Gastrocnemius medialis (tissue), 4 donors: ENCODE measurements around the gene NAP1L4. TPM values are rescaled to one million over a fixed set of nuclear protein-coding genes. Genes with fewer than 3 reads are reported as not detected.

Experiments used
- ATAC-seq, 2 donors: fragments of 150-250 bp; one replicate each; pipeline ENCODE4 v1.9.1; 2016
- DNase-seq, 2 donors: peaks; one replicate each; pipeline ENCODE4 v3.0.0-alpha.2; 2019
- H3K27ac ChIP-seq, 4 donors: fragments of 200-600 bp; sonication (generic); 1 replicate in 1 of 4; 2 replicates in 3 of 4; pipeline ENCODE4 v1.5.1; 2016 to 2018; ENCODE audit warnings: mild to moderate bottlenecking in 2 of 4, moderate library complexity in 1 of 4
- H3K27me3 ChIP-seq, 3 donors: fragments of 200-600 bp; sonication (generic) in 2 of 3; 1 replicate in 1 of 3; 2 replicates in 2 of 3; pipeline versions ENCODE4 v1.5.1 to v1.6.0; 2016 to 2019; ENCODE audit warnings: mild to moderate bottlenecking in 1 of 3, moderate library complexity in 1 of 3
- H3K36me3 ChIP-seq, 2 donors: fragments of 200-600 bp; sonication (generic) in 1 of 2; one replicate each; pipeline ENCODE4 v1.5.1; 2017 to 2018
- H3K4me1 ChIP-seq, 2 donors: fragments of 200-600 bp; sonication (generic) in 1 of 2; one replicate each; pipeline ENCODE4 v1.5.1; 2016 to 2017; ENCODE audit warnings: mild to moderate bottlenecking in 2 of 2
- H3K4me3 ChIP-seq, 4 donors: fragments of 200-600 bp; sonication (generic) in 3 of 4; 1 replicate in 1 of 4; 2 replicates in 3 of 4; pipeline ENCODE4 v1.5.1; 2016 to 2019; ENCODE audit warnings: mild to moderate bottlenecking in 2 of 4
- H3K9me3 ChIP-seq, 3 donors: fragments of 200-600 bp; sonication (generic) in 2 of 3; 1 replicate in 1 of 3; 2 replicates in 2 of 3; pipeline ENCODE4 v1.5.1; 2016 to 2019
- CTCF ChIP-seq, 5 experiments: fragments of 450-650 bp in 3 of 5; fragments of 200-600 bp in 2 of 5; sonication (generic) in 2 of 5; IDR thresholded peaks in 4 of 5; conservative IDR thresholded peaks in 1 of 5; 1 replicate in 4 of 5; 2 replicates in 1 of 5; pipeline ENCODE4 v1.5.1; 2016 to 2019; ENCODE audit warnings: antibody characterized with exemption in 5 of 5, mild to moderate bottlenecking in 3 of 5, moderate library complexity in 3 of 5
- POLR2A ChIP-seq, 2 donors: fragments of 450-650 bp; IDR thresholded peaks; one replicate each; pipeline ENCODE4 v1.6.1; 2017; ENCODE audit warnings: antibody characterized with exemption in 2 of 2, mild to moderate bottlenecking in 2 of 2, moderate library complexity in 2 of 2
- in situ Hi-C, 4 donors: fragments of 200-750 bp; cut with MboI; loops; one replicate each; pipeline versions ENCODE4 v1.15.0 to v1.8.0; 2017; ENCODE audit warnings: low sequenced_read_pairs in 4 of 4
- intact Hi-C: fragments of 100-400 bp; cut with DNase I; formaldehyde crosslinking; loops from one replicate; pipeline ENCODE4 v1.15.1; 2023; ENCODE audit warnings: low total_unique reads
- total RNA-seq, 4 donors: library from RNA; depleted of rRNA; stranded (reverse); fragments of >200 nt; gene quantifications; one replicate each; pipeline versions ENCODE4 v1.1.0 to v1.2.3, GENCODE V29; 2016

The NAP1L4 gene
- total RNA-seq, 4 donors from 2014 or later = 86.4 to 123 (median 111) TPM

DNA sequence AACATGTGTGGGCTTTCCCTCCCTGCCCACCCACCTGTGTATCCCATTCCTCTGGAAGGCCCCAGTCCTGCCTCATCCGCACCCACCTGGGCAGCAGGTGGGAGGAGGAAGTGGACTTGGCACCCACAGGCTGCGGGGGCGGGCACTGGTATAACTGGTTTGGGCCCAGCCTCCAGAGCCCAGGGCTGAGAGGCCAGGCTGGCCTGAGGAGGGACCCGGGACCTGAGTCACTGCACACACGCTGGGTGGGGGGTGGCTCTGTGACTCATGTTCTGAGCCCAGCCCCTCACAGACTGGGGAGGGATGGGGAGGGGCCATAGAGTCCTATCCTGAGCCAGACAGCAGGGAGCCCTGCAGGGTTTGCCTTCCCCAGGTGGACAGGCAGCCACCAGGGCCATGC lies 79.6 kb downstream of the NAP1L4 start:
- ATAC-seq = no peak
- H3K27ac ChIP-seq = no peak overlapping the region
- no peak for TF ChIP-seq CTCF (IDR thresholded peaks at IDR 0.05 in 4 of 5, conservative IDR thresholded peaks at IDR 0.05 in 1 of 5)
- TF ChIP-seq POLR2A (IDR thresholded peaks at IDR 0.05) = no peak
- H3K4me1 ChIP-seq = no peaks in the 10 kb centered on the region
- DNase-seq = no peak
- no peaks in the 10 kb centered on the region for H3K9me3 ChIP-seq
- in situ Hi-C loops = no loop called here
- no peak overlapping the region for H3K4me3 ChIP-seq
- no peaks in the 10 kb centered on the region for H3K36me3 ChIP-seq
- peaks cover 10 to 20% (median 19%) of the 10 kb centered on the region in 3 donors for H3K27me3 ChIP-seq
- intact Hi-C loops = no loop called here

GRCh38 chr11:2911785-2912391 lies 80.2 kb downstream of the NAP1L4 start:
- no peaks in the 10 kb centered on the region for H3K4me1 ChIP-seq
- H3K27me3 ChIP-seq = peaks cover 10 to 24% (median 23%) of the 10 kb centered on the region in 3 donors
- intact Hi-C loops (no loop called here), in situ Hi-C loops (no loop called here)
- DNase-seq (no peak), ATAC-seq (no peak)
- H3K27ac ChIP-seq = no peak overlapping the region
- H3K4me3 ChIP-seq = no peak overlapping the region
- H3K36me3 ChIP-seq = no peaks in the 10 kb centered on the region
- TF ChIP-seq POLR2A (IDR thresholded peaks at IDR 0.05) (no peak), CTCF (IDR thresholded peaks at IDR 0.05 in 4 of 5, conservative IDR thresholded peaks at IDR 0.05 in 1 of 5) (no peak)
- H3K9me3 ChIP-seq = no peaks in the 10 kb centered on the region

DNA sequence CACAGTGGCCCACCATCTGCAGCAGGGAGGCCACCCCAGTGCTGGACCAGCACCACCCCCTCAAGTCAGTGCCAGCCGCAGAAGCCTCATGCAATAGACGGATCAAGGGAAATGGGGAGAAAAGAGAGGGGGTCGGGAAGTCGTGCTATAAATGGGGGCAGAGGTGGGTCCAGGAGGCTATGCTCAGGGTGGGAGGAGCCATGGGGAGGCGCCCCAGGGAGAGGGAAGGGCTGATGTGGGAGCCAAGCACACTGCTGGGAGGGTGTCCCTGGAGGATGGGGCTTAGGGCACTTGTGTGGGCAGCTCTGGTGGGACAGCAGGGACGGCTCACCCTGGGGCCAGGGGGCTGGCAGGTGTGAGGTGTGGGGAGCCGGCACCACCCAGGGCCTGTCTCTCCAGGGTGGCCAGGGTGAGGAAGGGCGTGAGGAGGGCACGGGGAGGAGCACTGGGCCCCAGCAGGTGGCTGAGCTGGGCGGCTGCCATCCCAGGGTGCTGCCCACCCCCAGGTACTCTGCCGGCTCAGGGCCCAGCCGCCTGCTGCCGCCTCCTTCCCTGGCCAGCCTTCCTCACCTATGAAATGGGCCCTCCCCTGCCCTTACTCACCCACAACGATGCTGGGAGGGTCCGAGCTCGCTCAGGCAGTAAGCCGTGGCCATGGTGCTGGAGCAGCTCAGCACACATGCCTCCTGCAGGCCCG lies 80.9 kb downstream of the NAP1L4 start:
- Histone ChIP-seq H3K4me1 (no peaks in the 10 kb centered on the region), H3K27ac (no peak overlapping the region), H3K4me3 (no peak overlapping the region), H3K36me3 (no peaks in the 10 kb centered on the region), H3K27me3 (peaks cover 10 to 24% (median 23%) of the 10 kb centered on the region in 3 donors), H3K9me3 (no peaks in the 10 kb centered on the region)
- intact Hi-C loops = no loop called here
- TF ChIP-seq POLR2A (IDR thresholded peaks at IDR 0.05) (no peak), CTCF (IDR thresholded peaks at IDR 0.05 in 4 of 5, conservative IDR thresholded peaks at IDR 0.05 in 1 of 5) (no peak)
- DNase-seq = no peak
- ATAC-seq = no peak
- in situ Hi-C loops = no loop called here

DNA sequence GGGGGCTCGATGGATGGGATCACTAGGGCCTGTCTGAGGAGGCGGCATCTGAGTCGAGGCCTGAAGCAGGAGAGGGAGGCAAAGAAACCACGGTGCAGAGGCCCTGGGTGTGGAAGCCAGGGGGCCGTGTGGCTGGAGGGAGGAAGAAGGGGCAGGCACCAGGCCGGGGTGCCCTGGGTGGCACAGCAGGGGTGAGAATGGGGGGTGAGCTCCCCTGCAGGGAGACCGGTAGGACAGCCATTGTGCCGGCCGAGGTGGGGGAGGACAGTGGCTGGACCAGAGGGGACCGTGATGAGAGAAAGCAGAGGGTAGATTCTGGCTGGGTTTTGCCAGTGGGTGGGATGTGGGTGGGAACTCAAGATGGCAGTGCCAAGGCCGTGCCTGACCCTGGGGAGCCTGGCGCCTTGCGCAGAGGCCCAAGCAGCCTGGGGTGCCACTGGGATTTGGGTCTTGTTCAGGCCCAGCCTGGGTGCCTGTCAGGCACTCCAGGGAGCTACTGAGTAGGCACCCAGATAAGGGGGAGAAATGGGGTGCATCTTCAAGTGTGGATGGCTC lies 81.7 kb downstream of the NAP1L4 start:
- Histone ChIP-seq H3K36me3 (no peaks in the 10 kb centered on the region), H3K27me3 (peaks cover 14 to 24% (median 23%) of the 10 kb centered on the region in 3 donors), H3K4me3 (no peak overlapping the region), H3K27ac (no peak overlapping the region), H3K9me3 (no peaks in the 10 kb centered on the region), H3K4me1 (no peaks in the 10 kb centered on the region)
- DNase-seq (no peak), ATAC-seq (no peak)
- in situ Hi-C loops = no loop called here
- intact Hi-C loops = no loop called here
- no peak for TF ChIP-seq POLR2A (IDR thresholded peaks at IDR 0.05)
- no peak for TF ChIP-seq CTCF (IDR thresholded peaks at IDR 0.05 in 4 of 5, conservative IDR thresholded peaks at IDR 0.05 in 1 of 5)
